ENCODE measurements around the gene PTPRN2.

Gene PTPRN2

DNA sequence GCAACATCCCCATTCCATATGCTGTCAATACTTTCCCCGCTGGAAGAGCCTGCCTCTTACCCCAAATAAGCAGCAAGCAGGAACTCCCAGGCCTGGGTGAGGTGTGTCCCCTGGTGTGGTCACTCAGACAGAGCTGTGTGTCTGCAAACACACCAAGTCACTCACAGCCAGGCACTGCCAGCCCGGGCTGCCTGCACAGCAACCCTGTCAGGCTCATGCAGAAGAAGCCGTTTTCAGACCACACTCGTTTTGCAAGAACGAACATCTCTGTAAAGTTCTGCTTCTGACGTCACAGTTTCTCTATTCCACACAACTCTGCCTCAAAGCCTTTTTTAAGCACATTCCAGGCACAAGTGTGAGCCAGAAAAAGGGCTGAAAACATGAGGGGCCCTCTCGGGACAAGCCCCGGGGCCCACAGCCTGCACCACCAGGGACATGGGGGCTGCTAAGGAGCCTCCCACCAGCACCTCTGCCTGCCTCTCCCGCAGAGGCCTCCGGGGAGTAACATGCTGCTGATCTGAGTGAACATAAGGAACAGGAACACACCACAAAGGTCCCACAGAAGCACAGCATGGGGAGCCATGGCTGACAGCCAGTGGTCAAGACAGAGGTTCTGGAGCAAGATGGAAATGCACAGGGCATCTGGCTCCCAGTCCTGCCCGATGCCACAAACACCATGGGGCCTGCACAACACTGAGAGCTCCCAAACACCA is 11.4 kb downstream of the PTPRN2 start:
- DNase-seq, result no peak

DNA sequence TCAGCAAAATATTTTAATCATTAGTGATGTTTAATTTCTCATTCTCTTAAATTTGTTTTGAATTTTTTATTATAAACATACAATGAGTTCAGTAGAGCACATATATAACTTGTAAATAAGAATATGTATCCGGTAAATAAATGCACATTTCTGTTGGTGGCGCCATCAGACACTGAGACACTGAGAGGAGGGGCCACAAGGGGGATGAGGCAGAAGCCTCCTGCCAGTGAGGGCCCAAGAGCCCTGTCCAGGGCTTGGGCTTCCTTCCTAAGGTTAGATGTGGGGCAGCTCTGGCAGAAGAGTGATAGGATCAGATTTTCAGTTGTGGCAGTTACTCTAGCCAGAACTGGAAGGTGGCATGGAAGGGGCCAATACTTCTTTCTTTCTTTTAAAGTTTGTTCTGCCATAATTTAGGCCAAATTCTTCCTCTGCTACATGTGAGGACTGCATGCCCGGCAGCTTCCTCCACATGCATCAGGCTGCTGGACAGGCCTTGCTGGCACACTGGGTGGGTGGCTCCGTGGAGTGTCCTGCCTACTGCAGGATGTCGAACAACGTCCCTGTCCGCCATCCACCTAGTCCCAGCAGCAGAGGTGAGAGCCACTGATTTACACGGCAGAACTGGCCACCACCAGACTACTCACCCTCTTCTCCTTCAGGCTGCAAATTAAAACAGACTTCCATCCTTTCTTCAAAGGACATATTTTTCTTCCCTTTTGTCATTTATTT is 13.2 kb downstream of the PTPRN2 start:
- DNase-seq, result no peak

DNA sequence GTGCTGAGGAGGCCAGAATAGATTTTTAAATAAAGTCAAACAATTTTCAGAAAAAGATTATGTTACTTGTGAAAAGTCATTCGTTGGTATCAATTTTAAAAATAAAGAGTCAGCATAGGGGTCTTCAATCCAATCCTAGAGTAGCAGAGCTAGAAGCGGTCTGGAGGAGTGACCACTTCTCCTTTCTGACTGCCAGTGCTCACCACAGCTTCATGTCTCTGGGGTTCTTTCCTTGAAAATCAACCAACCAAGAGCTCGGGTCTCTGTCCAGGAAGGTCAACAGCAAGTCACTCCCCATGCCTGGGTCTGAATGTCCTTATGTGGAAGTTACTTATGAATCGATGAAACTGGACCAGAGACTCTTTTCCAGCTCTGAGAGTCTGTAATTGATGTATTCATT is 14.3 kb downstream of the PTPRN2 start:
- no peak for DNase-seq

DNA sequence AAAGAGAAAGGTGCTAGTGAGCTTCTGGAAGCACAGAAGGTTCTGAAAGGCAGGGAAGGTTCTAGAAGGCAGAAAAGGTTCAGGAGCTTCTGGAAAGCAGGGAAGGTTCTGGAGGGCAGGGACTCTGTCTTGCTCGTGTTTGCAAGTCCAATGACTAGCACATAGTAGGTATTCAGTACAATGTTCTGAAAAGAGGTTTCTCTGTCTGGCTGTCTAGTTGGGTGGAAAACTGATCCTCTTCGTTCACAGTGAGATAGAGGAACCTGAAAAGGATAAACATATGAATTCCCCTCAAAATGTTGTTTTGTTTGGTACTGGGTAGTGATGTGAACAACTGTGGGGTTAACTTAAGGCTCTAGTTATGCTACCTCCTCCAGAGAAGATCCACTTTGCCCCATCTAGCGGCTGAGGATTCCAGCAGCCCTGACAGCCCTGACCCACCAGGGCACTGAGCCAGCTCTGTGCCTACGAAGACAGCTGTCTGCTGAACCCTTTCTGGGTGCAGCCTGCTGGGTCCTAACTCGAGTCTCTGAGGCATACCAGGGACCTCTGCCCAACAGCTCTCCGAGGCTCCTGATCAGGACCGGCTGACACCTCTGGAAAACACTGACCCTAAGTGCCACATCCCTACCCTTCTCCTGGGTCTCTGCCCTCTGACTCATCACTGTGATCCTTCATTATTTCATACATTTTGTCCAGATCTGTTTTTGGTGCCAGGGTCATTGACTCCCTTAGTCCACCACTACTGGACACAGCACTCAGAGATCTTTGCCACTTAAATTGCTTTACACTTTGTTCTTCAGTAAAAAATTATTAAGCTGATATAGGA is 15.4 kb downstream of the PTPRN2 start:
- DNase-seq, result peak; percentile 12

DNA sequence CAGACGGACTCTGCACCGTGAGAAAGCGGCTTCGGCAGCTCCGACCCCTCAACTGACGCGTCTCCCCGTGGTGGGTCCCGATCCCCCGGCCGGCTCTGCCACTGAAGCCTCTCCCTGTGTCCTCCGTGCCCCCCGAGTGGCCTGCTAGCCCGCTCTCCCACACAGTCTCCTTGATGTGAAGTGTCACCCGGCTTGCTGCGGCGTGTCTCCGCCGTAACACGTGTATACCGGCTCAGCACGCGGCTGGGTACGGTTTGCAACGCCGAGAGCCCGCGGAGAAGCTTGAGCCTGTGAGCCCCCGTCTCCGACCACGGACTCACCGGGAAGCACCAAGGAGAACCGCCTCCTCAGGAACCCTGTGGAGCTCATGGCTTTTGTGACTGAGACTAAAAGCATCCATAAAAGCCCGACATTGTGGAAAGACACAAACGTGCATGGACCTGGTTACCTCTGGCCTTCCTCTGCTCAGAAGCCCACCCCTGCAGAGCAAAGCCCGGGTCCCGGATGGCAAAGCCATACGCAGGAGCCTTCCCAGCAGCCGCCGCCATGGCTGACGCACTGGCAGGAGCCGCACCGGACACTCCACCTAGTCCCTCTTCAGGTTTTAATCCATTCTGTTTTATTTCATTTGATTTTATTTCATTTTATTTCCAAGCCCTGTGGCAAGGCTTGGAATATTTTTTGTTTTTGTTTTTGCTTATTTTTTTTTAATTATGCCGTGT is 17.0 kb downstream of the PTPRN2 start:
- no peak for DNase-seq

DNA sequence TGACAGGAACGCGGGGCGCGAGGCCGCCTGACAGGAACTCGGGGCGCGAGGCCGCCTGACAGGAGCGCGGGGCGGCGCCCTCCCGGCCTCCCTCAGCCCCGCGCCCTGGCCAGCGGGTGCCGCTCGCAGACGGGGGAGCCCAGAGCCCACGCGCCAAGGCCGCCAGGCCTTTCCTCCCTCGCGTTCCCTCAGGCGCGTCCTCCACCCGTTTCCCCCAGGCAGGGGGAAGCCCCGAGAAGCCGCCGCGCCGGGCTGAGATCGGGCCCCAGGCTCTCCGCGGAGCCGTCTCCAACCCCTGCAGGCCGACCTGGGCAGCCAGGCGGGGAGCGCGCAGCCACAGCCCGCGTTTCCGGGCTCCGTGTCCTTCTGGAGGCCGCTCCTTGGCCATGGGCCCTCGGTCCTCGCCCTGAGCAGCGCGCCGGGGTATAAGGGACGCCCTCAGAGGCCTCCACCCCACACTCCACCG is 17.7 kb downstream of the PTPRN2 start:
- DNase-seq, result no peak

DNA sequence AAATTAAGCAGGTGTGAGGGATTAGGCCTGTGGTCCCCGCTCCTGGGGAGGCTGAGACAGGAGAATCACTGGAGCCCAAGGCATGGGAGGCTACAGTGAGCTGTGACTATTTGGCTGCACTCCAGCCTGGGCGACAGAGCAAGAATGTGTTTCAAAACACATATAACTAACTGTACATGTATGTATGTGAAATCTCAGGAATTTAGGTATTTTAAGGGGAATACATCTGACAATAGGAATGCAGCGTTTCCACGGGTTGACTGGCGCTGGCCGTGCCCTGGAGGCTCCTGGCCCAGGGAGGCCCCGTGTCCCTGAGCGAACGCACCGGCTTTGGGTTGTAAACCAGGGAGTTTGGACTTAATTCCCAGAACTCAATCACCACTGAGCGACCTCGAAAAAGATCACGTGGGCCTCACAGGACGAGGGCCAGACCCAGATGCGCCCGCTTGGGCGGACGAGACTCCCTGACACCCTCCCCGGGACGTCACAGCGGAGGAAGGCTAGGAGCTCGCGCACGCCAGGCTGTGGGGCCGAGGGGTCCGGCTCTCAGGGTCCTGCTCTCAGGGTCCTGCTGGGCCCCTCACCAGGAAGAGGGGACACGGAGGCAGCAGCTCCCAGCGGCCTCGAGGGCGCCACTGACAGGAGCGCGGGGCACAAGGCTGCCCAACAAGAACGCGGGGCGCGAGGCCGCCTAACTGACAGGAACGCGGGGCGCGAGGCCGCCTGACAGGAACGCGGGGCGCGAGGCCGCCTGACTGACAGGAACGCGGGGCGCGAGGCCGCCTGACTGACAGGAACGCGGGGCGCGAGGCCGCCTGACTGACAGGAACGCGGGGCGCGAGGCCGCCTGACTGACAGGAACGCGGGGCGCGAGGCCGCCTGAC is 18.4 kb downstream of the PTPRN2 start:
- DNase-seq, result no peak

DNA sequence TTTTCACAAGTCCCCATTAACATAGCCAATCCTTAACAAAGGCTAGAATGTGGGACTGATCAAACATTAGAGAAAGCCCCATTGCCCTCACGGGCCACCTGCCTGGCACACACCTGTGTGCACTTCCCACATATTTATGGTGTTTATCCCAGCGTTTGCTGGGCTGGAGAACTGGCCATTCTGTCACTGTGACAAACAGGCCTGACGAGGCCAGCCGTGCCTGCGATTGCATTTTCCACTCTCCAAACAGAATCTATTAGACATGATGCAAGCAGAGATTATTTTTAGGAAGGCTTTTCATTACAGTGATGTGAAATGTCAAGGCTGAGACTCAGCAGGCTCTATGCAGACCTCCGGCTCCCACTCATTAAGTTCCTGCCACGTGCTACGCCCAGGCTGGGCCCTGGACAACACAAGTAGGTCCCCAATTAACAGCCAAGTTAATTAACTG is 20.4 kb downstream of the PTPRN2 start:
- DNase-seq, result no peak

DNA sequence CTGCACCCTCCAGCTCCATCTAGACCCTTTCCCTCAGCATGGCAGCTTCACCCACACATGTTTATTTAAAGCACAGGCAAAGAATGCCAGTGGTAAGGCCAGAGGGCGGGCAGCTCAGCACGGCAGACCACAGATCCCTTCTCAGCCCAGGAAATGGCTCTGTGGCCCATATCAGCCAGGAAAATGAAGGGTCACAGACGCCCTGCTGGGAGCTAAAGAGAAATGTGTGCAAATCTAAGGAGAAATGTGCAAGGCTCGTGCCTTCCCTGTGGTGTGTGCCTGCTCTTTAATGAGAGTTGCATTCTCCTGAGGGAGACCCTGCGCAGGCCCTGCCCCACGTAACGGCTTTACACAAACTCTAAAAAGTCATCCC is 23.0 kb downstream of the PTPRN2 start:
- DNase-seq, result no peak

DNA sequence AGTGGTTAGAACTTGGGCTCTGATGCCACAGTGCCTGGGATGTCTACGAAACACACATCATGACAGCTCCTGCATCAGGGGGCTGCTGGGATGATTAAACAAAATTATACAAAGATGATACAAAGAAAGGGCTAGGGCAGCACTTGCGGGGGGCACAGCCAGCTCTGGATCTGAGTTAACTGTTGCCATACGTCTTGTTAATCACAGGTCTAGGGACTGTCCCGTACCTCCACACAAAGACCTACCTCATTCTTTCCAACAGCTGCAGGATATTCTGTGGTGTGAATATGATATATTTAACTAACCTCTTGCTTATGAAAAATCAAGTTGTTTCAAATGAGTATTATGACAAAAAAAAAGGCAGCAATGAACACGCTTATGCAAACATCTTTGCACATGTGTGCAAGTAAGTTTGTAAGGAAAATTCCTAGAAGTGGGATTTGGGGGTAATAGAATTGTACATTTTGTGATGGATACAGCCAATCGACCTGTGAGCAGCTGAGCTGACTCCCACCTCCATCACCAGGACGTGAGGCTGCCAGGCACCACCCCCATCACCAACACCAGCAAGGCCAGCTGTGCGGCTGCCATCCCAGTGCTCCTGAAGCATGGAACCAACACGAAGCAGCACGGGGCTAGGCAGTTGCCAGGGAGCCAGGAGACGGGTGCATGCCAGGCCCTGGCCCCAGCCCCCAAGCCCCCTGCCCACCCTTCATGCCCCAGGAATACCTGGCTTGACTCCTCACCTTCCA is 23.5 kb downstream of the PTPRN2 start:
- DNase-seq, result no peak

DNA sequence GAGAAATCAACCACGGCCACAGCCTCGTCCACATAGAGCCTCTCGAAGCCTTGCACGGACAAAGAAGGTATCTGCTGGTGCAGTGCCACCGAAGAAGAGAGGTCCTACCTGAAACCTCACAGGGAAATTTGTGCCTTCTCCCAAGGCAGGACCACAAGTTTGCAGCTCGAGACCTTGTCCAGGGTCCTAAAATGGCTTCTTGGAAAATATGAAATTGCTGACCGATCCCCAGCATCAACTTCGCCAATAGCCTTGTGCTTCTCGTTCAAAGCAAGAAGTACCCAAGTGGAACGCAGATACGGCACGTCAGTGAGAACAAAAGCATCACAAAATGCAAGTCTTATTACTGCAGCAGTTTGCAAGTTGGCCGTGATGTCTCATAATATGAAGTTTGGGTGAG is 24.6 kb downstream of the PTPRN2 start:
- no peak for DNase-seq

DNA sequence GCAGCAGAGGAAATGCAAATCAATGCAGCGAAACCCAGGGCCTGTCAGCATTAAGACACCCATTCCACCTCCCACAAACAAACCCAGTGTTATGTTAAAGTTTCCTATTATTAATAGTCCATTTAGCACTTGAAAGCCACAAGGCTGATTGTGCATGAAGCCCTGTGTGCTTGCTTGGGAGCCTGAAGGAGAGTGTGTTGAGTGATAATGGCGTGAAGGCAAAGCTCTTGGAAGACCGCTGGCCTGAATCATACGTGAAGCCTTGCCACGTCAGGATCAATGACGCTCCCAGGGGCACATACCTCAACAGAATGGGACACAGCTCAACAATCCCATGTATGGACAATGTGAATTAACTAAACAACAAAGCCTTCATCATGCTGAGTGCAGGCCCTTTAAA is 25.1 kb downstream of the PTPRN2 start:
- no peak for DNase-seq

DNA sequence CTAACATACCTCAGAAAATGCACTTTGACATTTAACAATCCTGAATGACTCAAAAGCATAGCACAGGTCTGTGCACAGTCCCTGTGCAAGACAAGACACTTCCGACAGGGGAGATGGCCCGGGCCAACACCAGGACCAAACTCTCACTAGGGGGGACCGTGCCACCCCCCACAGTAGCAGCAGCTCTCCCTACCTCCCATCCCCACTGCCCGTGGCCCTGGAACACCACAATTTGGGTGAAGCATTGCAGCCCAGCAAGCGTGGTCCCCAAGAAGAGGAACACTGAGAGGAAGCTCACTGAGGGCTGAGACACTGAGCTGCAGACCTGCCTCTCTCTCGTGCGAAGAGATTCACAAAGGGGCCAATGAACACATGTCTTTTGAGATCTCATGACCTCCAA is 26.0 kb downstream of the PTPRN2 start:
- no peak for DNase-seq

DNA sequence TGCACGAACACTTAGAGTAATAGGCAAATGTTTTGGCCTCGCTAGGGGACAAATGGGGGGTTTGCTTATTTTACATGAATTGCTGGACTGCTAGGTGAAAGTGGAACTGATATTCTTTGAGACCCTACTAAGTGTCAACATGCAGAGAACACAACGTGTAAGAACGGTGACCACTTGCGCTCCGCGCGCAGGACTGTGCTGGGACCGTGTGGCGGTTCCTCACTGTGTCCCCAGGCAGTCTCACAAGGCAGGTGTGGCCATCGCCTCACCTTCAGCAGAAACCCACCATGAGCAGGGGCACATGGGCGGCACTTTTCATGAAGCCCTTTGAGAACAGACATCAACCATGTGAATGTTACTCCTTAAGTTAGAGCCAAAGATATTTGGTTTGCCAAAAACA is 27.2 kb downstream of the PTPRN2 start:
- no peak for DNase-seq

DNA sequence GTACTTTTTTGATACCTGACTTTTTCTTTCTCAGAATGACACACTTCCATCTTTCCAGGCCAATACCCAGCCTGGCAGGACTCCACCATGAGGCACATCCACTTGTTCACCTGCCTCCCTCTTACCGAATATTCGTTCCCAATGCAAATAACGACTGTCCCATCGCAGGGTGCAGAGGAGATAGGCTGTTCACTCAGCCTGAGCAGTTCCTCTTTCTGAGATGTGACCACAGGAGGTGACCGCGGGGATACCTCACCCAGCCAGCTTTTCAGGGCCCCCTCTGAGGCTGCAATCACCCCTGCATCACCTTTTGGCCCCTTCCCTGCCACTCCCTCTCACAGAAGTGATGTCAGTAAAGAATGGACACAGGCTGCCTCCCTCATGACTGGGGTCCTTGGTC is 28.3 kb downstream of the PTPRN2 start:
- no peak for DNase-seq

DNA sequence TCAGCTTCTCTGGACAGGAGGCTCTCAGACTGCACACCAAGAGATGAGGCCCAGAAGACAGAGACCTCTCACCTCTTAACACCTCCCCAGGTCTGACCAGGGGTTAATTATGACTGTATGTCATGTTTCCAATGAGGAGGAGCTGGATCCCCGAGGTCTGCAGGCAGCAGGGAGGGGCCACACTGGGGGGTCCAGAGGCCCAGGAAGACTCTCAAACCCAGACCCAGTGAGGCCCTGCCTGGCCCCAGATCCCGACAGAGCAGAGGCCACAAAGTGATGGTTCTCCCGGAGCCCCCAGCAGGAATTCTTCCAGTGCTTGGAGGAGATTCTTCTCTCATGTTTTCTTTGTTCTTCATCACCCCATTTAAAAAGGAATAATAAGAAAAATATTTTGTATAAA is 28.8 kb downstream of the PTPRN2 start:
- no peak for DNase-seq

DNA sequence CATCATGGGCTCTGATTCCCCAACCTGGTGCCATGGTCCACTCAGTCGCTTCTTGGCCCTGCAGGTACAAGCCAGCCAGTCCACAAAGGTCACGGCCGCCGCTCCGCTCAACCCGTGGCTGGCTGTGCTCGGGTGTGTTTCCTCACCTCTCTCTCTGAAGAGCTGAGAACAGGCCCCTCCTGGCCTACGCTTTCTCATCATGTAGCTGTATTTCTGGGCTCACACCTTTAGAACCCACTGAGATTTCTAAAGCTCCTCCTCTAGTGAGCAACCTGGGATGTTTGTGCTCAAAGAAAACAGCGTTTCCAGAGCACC is 30.2 kb downstream of the PTPRN2 start:
- DNase-seq, result no peak

DNA sequence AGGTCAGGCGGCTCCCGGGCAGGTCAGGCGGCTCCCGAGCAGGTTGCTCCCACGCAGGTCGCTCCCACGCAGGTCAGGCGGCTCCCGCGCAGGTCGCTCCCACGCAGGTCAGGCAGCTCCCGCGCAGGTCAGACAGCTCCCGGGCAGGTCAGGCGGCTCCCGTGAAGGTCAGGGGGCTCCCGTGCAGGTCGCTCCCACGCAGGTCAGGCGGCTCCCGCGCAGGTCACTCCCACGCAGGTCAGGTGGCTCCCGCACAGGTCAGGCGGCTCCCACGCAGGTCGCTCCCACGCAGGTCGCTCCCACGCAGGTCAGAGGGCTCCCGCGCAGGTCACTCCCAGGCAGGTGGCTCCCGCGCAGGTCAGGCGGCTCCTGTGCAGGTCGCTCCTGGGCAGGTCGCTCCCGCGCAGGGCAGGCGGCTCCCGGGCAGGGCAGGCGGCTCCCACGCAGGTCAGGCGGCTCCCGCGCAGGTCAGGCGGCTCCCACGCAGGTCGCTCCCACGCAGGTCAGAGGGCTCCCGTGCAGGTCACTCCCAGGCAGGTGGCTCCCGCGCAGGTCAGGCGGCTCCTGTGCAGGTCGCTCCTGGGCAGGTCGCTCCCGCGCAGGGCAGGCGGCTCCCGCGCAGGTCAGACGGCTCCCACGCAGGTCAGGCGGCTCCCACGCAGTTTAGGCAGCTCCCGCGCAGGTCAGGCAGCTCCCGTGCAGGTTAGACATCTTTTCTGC is 30.7 kb downstream of the PTPRN2 start:
- DNase-seq, result no peak

DNA sequence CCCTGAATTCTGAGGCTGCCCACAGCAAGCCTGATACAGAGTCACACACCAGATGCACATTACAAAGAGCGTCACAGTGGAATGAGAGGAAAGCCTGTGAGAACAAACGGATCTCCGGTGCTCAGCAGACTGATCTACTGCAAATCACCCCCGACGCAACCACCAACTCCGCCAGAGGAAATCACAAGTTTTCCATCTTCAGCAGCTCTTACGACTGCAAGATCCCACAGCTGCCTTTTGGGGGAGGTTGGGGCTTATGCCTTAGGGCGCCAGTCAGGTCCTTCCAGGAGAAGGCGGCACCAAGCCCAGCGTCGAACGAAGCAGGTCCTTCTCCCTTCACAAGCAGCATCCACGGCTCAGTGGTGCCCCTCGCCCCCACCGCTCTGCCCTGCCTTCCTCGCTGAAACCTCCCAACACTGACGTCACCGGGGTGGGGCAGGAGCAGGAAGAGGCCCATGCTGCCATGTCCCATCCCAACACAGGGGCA is 32.5 kb downstream of the PTPRN2 start:
- no peak for DNase-seq

DNA sequence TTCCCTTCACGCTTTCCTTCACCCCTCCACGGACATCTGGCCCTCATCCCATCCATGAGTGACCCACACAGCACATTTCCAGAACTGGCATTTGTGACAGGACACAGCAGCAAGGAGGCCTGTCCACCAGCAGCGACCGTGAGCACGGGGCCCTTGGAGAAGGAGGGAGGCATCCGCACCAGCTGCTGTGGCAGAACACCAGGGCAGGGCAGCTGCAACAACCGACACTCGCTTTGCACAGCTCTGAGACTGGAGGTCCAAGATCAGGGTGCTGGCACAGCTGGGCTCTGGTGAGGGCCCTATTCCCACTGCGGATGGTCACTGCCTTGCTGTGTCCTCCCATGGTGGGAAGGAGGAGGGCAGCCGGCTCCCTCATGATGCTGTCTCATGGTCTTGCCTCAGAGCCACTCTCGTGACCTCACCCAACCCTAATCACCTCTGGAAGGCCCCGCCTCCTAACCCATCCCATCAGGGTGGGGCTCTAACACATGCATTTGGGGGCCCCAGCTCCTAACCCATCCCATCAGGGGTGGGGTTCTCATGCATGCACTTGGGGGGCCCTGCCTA is 36.7 kb downstream of the PTPRN2 start:
- DNase-seq, result no peak
